Measurements from ENCODE around the gene KRTAP8-1. TPM values are rescaled to one million over a fixed set of nuclear protein-coding genes. Genes with fewer than 3 reads are reported as not detected.

The KRTAP8-1 gene
- total RNA-seq, 1 donor from 2014 or later, result not detected

DNA sequence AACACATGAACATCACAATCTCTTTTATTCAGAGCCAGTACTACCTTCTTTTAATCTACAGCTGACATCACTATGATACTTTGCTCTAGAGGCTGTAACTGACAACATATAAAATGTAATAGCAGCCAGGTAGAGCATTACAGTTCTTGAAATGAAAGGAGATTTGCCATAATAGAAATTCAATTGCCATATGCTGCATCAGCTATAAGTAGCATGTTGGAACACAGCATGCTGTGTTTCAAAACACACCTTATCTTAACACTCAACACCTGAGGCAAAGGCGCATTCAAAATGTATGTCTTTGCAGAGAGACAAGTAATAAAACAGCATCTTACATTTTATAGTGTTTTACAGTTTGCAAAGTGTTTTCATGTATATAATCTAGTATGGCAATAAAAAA is 33.8 kb downstream of the KRTAP8-1 start:
- DNase-seq (ENCODE audit: low read depth), result no peak
- Histone ChIP-seq H3K36me3 (ENCODE audit: control insufficient read depth, insufficient read depth, low read length) (no peaks in the 10 kb centered on the region), H3K27me3 (ENCODE audit: control insufficient read depth, insufficient read depth, low read length) (no peaks in the 10 kb centered on the region), H3K4me3 (ENCODE audit: low read depth, low read length) (no peak overlapping the region)
- TF ChIP-seq, protein P1, sequence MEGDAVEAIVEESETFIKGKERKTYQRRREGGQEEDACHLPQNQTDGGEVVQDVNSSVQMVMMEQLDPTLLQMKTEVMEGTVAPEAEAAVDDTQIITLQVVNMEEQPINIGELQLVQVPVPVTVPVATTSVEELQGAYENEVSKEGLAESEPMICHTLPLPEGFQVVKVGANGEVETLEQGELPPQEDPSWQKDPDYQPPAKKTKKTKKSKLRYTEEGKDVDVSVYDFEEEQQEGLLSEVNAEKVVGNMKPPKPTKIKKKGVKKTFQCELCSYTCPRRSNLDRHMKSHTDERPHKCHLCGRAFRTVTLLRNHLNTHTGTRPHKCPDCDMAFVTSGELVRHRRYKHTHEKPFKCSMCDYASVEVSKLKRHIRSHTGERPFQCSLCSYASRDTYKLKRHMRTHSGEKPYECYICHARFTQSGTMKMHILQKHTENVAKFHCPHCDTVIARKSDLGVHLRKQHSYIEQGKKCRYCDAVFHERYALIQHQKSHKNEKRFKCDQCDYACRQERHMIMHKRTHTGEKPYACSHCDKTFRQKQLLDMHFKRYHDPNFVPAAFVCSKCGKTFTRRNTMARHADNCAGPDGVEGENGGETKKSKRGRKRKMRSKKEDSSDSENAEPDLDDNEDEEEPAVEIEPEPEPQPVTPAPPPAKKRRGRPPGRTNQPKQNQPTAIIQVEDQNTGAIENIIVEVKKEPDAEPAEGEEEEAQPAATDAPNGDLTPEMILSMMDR (IDR thresholded peaks at IDR 0.05; ENCODE audit: insufficient read depth, low read length, poor library complexity, severe bottlenecking), result no peak

DNA sequence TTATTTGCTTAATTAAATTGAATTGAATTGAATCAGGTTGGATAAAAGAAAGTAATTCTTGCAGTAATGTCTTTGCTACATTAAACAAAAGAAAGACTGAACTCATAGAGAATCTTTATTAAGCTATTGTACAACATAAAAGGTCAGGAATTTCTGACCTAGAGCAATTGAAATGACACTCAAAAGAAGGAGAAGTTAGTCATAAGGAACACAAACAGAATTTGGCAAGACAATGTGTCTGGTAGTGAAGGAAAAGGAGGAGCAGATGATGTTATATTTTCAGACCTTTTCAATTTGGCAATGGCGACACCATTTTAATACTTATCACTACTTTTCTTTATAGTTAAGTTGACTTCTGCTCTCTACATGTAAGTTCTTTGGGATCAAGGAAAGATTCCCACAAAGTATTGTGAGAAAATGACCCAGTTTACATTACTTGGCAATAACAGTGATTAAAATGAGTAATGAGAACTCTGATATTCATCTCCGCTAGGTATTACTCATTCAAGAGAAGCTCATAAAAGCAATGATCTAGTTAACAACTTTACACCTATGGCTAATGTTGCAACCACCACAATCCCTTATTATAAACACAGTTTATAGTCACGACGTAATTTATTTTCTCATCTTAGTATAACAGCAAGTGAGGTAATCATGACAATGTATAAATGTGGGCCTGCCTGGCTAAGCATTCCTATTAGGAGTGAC is 43.2 kb downstream of the KRTAP8-1 start:
- no peak for DNase-seq (ENCODE audit: low read depth)
- Histone ChIP-seq H3K36me3 (ENCODE audit: control insufficient read depth, insufficient read depth, low read length) (no peaks in the 10 kb centered on the region), H3K4me3 (ENCODE audit: low read depth, low read length) (no peak overlapping the region), H3K27me3 (ENCODE audit: control insufficient read depth, insufficient read depth, low read length) (no peaks in the 10 kb centered on the region)
- TF ChIP-seq, protein P1 (IDR thresholded peaks at IDR 0.05; ENCODE audit: insufficient read depth, low read length, poor library complexity, severe bottlenecking), result no peak

Other genes with a start within 250 kb of the KRTAP8-1 start
- gene KRTAP22-2, start 222.9 kb downstream of the KRTAP8-1 start, total RNA-seq, result not detected in 2 replicates
- gene KRTAP6-3, start 220.8 kb downstream of the KRTAP8-1 start, total RNA-seq, result not detected in 2 replicates
- not detected in 2 replicates for gene KRTAP6-2, start 214.4 kb downstream of the KRTAP8-1 start, total RNA-seq
- not detected in 2 replicates for gene KRTAP22-1, start 212.2 kb downstream of the KRTAP8-1 start, total RNA-seq
- gene KRTAP6-1, start 199.3 kb downstream of the KRTAP8-1 start, total RNA-seq, result not detected in 2 replicates
- gene KRTAP20-1, start 196.8 kb downstream of the KRTAP8-1 start, total RNA-seq, result not detected in 2 replicates
- not detected in 2 replicates for gene KRTAP20-4, start 192.6 kb downstream of the KRTAP8-1 start, total RNA-seq
- gene KRTAP20-2, start 178.1 kb downstream of the KRTAP8-1 start, total RNA-seq, result not detected in 2 replicates
- not detected in 2 replicates for gene KRTAP20-3, start 170.4 kb downstream of the KRTAP8-1 start, total RNA-seq
- not detected in 2 replicates for gene KRTAP21-3, start 94.5 kb downstream of the KRTAP8-1 start, total RNA-seq
- not detected in 2 replicates for gene KRTAP21-2, start 66.0 kb downstream of the KRTAP8-1 start, total RNA-seq
- not detected in 2 replicates for gene KRTAP21-1, start 57.8 kb downstream of the KRTAP8-1 start, total RNA-seq
- not detected in 2 replicates for gene KRTAP7-1, start 16.5 kb upstream of the KRTAP8-1 start, total RNA-seq
- not detected in 2 replicates for gene KRTAP11-1, start 68.3 kb upstream of the KRTAP8-1 start, total RNA-seq
- not detected in 2 replicates for gene KRTAP19-8, start 225.2 kb upstream of the KRTAP8-1 start, total RNA-seq